A549 (cell line): ENCODE measurements around the gene CYP3A4. TPM values are rescaled to one million over a fixed set of nuclear protein-coding genes. Genes with fewer than 3 reads are reported as not detected.
"Not testable (repeated sequence)": the region's sequence is repeated elsewhere in the genome, so short reads cannot be mapped to it uniquely, and the experiment has no call there.

Experiments used
- ATAC-seq, 2 experiments: fragments of 200-7000 bp in 1 of 2; fragments of >200 bp in 1 of 2; cut with Nextera tagmentation in 1 of 2; cut with Tn5 transposase in 1 of 2; 3 replicates each; pipeline versions ENCODE4 v1.8.0 to v1.9.1; 2018 to 2020; ENCODE audit warnings: mild to moderate bottlenecking in 1 of 2, moderate library complexity in 1 of 2
- CTCF ChIA-PET: fragments of 300-600 bp; sonication (Branson Sonifier 250); formaldehyde crosslinking; extraction: SDS; loops from one replicate; lab custom pipeline; 2021; ENCODE audit warnings: antibody characterized with exemption, inconsistent platforms; lab: Yijun Ruan, JAX
- POLR2A ChIA-PET: fragments of 350-600 bp; formaldehyde crosslinking; extraction: SDS; loops from one replicate; lab custom pipeline; 2021; ENCODE audit warnings: antibody characterized with exemption, inconsistent platforms; lab: Yijun Ruan, JAX
- DNase-seq, 2 experiments: peaks; one replicate each; pipeline versions ENCODE4 v3.0.0 to v3.0.0-alpha.2; 2011 to 2016; ENCODE audit warnings: low read depth in 1 of 2, low spot score in 1 of 2
- FAIRE-seq: peaks from 2 replicates; lab custom pipeline; 2011; peaks lifted over from hg19 to GRCh38; lab: Jason Lieb, UNC
- H3K27ac ChIP-seq, 2 experiments: fragments of >200 bp; sonication (Bioruptor Twin); formaldehyde crosslinking; 3 replicates each; pipeline ENCODE4 v1.5.1; 2016 to 2017
- H3K4me1 ChIP-seq: fragments of >200 bp; sonication (Bioruptor Twin); formaldehyde crosslinking; 3 replicates; pipeline ENCODE4 v1.6.1; 2016
- H3K4me2 ChIP-seq: fragments of >200 bp; sonication (Bioruptor Twin); formaldehyde crosslinking; 3 replicates; pipeline ENCODE4 v1.6.1; 2016
- H3K4me3 ChIP-seq: fragments of >200 bp; sonication (Bioruptor Twin); formaldehyde crosslinking; 3 replicates; pipeline ENCODE4 v1.5.1; 2016
- H3K9me3 ChIP-seq: fragments of >200 bp; sonication (Bioruptor Twin); formaldehyde crosslinking; 3 replicates; pipeline ENCODE4 v1.6.1; 2016
- CEBPB ChIP-seq, 2 experiments: fragments of >200 bp in 1 of 2; sonication (Bioruptor Twin) in 1 of 2; formaldehyde crosslinking in 1 of 2; IDR thresholded peaks; 2 replicates each; pipeline ENCODE4 v1.6.1; 2012 to 2016
- ESRRA ChIP-seq: fragments of 150-350 bp; IDR thresholded peaks from 2 replicates; pipeline ENCODE4 v1.6.1; 2014; ENCODE audit warnings: mild to moderate bottlenecking, low read length, borderline replicate concordance
- HEYL ChIP-seq: fragments of 250-450 bp; sonication (Bioruptor Pico); IDR thresholded peaks from 2 replicates; pipeline ENCODE4 v1.8.0; 2021; ENCODE audit warnings: mild to moderate bottlenecking, moderate library complexity
- JUNB ChIP-seq: fragments of >200 bp; sonication (Bioruptor Twin); formaldehyde crosslinking; IDR thresholded peaks from 2 replicates; pipeline ENCODE4 v1.6.1; 2016
- MAFK ChIP-seq: fragments of 450-650 bp; IDR thresholded peaks from 2 replicates; pipeline ENCODE4 v1.6.1; 2014; ENCODE audit not compliant: partially characterized antibody
- NPAS2 ChIP-seq: fragments of 250-450 bp; sonication (Bioruptor Pico); IDR thresholded peaks from 2 replicates; pipeline ENCODE4 v1.8.0; 2022; ENCODE audit warnings: mild to moderate bottlenecking, moderate library complexity, borderline replicate concordance
- NR3C1 ChIP-seq: fragments of >200 bp; sonication (Bioruptor Twin); formaldehyde crosslinking; IDR thresholded peaks from 3 replicates; pipeline ENCODE4 v1.6.1; 2017
- PHF8 ChIP-seq: fragments of 200-600 bp; sonication (generic); IDR thresholded peaks from 2 replicates; pipeline ENCODE4 v1.6.1; 2016; ENCODE audit warnings: low read depth, mild to moderate bottlenecking, antibody characterized with exemption, moderate library complexity, borderline replicate concordance
- POLR2AphosphoS2 ChIP-seq: conservative IDR thresholded peaks from 2 replicates; pipeline ENCODE4 v1.6.1; 2012; ENCODE audit warnings: low read length, improper control_type of control experiment, inconsistent platforms
- REST ChIP-seq: fragments of 200-600 bp; sonication (generic); IDR thresholded peaks from 2 replicates; pipeline ENCODE4 v1.6.1; 2016; ENCODE audit warnings: antibody characterized with exemption, mild to moderate bottlenecking, moderate library complexity
- SREBF2 ChIP-seq: fragments of 450-650 bp; IDR thresholded peaks from 2 replicates; pipeline ENCODE4 v1.6.1; 2014; ENCODE audit warnings: mild to moderate bottlenecking, moderate library complexity
- ZNF302 ChIP-seq: fragments of 250-450 bp; sonication (Bioruptor Pico); IDR thresholded peaks from 2 replicates; pipeline ENCODE4 v1.9.0; 2021; ENCODE audit warnings: inconsistent platforms, mild to moderate bottlenecking, moderate library complexity
- WGBS: methylation state at CpG from one replicate; pipeline ENCODE4 v1.1.6; 2017; ENCODE audit errors: missing lambda C conversion rate; 5-methylcytosine and 5-hydroxymethylcytosine counted together
- polyA plus RNA-seq, 4 experiments: library from polyadenylated mRNA; depleted of rRNA in 3 of 4; stranded (reverse); fragments of >200 nt; fragmentation: RNase III in 1 of 4; extraction: RNeasy Plus Mini Kit Qiagen cat#74134 plus additional on column Dnase treatment in 1 of 4; gene quantifications; 2 replicates in 3 of 4; 3 replicates in 1 of 4; pipeline ENCODE4 v1.2.3, GENCODE V29; 2011 to 2017
- TF ChIP-seq, protein P1 (sequence below): fragments of >200 bp; sonication (Bioruptor Twin); formaldehyde crosslinking; IDR thresholded peaks from 2 replicates; pipeline ENCODE4 v1.6.1; 2016

CYP3A4 gene
- polyA plus RNA-seq, 2 of the 4 experiments (the other 2 are of a cell fraction): 0.03 TPM; not detected in 1

DNA sequence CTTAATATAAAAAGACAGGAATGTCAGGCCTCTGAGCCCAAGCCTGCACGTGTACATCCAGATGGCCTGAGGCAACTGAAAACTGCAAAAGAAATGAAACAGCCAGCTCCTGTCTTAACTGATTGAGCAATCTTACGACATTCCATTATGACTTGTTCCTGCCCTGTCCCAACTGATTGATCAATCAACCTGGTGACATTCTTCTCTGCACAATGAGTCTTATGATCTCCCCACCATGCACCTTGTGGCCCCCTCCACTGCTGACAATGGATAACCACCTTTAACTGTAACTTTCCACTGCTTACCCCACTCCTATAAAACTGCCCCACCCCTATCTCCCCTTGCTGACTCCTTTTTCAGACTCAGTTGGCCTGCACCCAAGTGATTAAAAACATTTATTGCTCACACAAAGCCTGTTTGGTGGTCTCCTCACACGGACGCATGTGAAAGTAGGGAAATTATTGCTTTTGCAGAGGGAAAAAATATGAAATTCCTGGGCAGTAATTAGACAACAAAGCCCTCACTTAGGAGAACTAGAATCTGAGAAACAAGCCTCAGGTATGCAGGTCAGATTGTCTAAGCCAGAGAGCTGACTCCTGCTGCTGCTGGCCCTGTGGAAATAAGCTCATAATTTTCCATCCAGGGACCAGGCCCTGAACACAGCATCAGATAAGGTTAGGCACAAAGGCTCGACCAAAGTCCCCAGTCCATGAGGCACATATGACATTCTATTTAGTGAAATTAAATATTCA lies 54.3 kb downstream of the CYP3A4 start:
- no peak for FAIRE-seq
- no peak for TF ChIP-seq JUNB
- no peak for TF ChIP-seq POLR2AphosphoS2
- no peak for TF ChIP-seq REST
- TF ChIP-seq CEBPB (IDR thresholded peaks at IDR 0.05): peak in 1 of 2 experiments; percentile 60; a peak in 2 of 4 replicates
- no peak for TF ChIP-seq HEYL (CRISPR knock-in tag)
- TF ChIP-seq, protein P1, sequence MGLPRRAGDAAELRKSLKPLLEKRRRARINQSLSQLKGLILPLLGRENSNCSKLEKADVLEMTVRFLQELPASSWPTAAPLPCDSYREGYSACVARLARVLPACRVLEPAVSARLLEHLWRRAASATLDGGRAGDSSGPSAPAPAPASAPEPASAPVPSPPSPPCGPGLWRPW: no peak
- TF ChIP-seq NPAS2: no peak
- H3K27ac ChIP-seq: peak overlapping the region; percentile 7 to 43; a peak in 4 of 6 replicates
- H3K4me2 ChIP-seq: peak overlapping the region; percentile 47
- ChIA-PET CTCF (no interaction called here), POLR2A (no interaction called here)
- DNase-seq: peak in 1 of 2 experiments; percentile 8
- H3K4me3 ChIP-seq: no peak overlapping the region
- ATAC-seq: no peak
- H3K4me1 ChIP-seq: peaks cover 12% of the 10 kb centered on the region
- 56% methylated on average over 5 of the region's 5 CpGs for WGBS
- H3K9me3 ChIP-seq: no peaks in the 10 kb centered on the region

- H3K4me3 ChIP-seq: no peak overlapping the region
- no peak for TF ChIP-seq POLR2AphosphoS2
- no peak for TF ChIP-seq NR3C1
- TF ChIP-seq ZNF302 (CRISPR knock-in tag): no peak
- 84% methylated on average over 2 of the region's 2 CpGs for WGBS
- ATAC-seq (no peak), DNase-seq (no peak), FAIRE-seq (no peak)
- H3K9me3 ChIP-seq: no peaks in the 10 kb centered on the region
- ChIA-PET CTCF (no interaction called here), POLR2A (no interaction called here)
- peaks cover 12% of the 10 kb centered on the region for H3K4me1 ChIP-seq
- H3K27ac ChIP-seq: no peak overlapping the region
- no peak overlapping the region for H3K4me2 ChIP-seq
These were observed 55.4 kb downstream of the CYP3A4 start for GRCh38 chr7:99728615-99729014.

DNA sequence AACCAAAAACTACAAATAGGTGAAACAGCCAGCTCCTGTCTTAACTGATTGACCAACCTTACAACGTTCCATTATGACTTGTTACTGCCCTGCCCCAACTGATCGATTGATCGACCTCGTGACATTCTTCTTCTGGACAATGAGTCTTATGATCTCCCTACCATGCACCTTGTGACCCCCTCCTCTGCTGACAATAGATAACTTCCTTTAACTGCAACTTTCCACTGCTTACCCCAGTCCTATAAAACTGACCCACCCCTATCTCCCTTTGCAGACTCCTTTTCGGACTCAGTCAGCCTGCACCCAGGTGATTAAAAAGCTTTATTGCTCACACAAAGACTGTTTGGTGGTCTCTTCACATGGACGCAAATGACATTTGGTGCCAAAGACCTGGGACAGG lies 60.8 kb downstream of the CYP3A4 start:
- H3K4me2 ChIP-seq, H3K4me3 ChIP-seq, CTCF ChIA-PET, H3K9me3 ChIP-seq, H3K4me1 ChIP-seq, ATAC-seq, H3K27ac ChIP-seq, POLR2A ChIA-PET, DNase-seq, FAIRE-seq: not testable (repeated sequence)
- 79% methylated on average over 6 of the region's 6 CpGs for WGBS

- FAIRE-seq (no peak), ATAC-seq (no peak)
- POLR2A ChIA-PET: no interaction called here
These were observed 63.0 kb downstream of the CYP3A4 start for GRCh38 chr7:99720800-99721595.

More at GRCh38 chr7:99720800-99721595, 63.0 kb downstream of the CYP3A4 start:
- H3K9me3 ChIP-seq: no peaks in the 10 kb centered on the region
- WGBS: 66% methylated on average over 5 of the region's 5 CpGs
- H3K27ac ChIP-seq: no peak overlapping the region
- no peak for DNase-seq
- H3K4me2 ChIP-seq: no peak overlapping the region
- TF ChIP-seq PHF8 (no peak), MAFK (no peak), SREBF2 (no peak), ESRRA (no peak), NPAS2 (no peak)
- CTCF ChIA-PET: no interaction called here
- no peak overlapping the region for H3K4me3 ChIP-seq
- H3K4me1 ChIP-seq: 0 out of 3 replicates have a peak, but pooled peaks cover 5% of the 10 kb centered on the region
